HG03460 (cell line): ENCODE results near the gene PNLIP.

Experiments
- ATAC-seq: cut with Tn5 transposase; IDR thresholded peaks from one replicate; pipeline ENCODE4 v1.9.1; 2021; ENCODE audit not compliant: unreplicated experiment

Gene PNLIP

GRCh38 chr10:116613471-116613870 is 67.7 kb downstream of the PNLIP start:
- ATAC-seq: no peak

DNA sequence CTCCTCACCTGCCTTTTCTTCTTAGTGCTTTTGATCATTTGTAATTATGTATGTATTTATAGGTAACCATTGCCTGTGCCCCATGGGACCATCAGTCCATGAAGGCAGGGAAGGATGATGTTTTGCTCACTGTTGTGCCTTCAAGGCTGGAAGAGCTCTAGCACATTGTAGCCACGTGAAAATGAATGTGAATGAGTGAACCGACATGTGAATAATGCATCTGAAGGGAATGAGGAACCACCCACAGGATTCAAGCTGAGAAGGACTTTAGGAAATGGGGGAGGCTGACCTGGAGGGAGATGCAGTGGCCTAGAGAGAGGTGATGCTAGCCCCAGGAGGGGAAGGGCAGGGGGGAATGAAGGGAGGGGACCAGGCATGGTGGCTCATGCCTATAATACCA is 69.1 kb downstream of the PNLIP start:
- no peak for ATAC-seq

DNA sequence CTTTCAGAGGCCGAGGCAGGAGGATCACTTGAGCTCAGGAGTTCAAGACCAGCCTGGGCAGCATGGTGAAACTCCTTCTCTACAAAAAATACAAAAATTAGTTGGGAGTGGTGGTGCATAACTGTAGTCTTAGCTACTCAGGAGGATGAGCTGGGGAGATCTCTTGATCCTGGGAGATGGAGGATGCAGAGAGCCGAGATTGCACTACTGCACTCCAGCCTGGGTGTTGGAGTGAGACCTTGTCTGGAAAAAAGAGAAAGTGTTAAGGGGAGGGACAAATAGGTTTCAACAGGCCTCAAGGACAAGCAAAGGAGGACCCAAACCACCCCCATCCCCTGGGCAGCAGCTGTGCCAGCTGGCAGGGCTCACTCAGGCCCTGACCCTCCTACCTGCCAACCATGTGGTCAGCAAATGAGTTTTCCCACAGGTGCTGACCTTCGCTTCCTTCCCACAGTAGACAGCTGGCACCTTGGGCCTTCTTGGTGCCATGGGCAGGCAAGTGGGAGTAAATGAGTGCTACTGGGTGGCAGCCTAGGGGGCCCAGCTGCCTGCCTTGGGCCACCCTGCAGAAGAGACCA is 69.6 kb downstream of the PNLIP start:
- ATAC-seq: no peak
